ENCODE results near the gene STRN3.
"Not testable (repeated sequence)": the region's sequence is repeated elsewhere in the genome, so short reads cannot be mapped to it uniquely, and the experiment has no call there.

Gene STRN3

GRCh38 chr14:30999038-30999773 lies 27.0 kb downstream of the STRN3 start:
- no peak for TF ChIP-seq ZNF274 (IDR thresholded peaks at IDR 0.05; ENCODE audit: low read depth, low read length)
- H3K4me3 ChIP-seq (ENCODE audit: low read length) = no peak overlapping the region

DNA sequence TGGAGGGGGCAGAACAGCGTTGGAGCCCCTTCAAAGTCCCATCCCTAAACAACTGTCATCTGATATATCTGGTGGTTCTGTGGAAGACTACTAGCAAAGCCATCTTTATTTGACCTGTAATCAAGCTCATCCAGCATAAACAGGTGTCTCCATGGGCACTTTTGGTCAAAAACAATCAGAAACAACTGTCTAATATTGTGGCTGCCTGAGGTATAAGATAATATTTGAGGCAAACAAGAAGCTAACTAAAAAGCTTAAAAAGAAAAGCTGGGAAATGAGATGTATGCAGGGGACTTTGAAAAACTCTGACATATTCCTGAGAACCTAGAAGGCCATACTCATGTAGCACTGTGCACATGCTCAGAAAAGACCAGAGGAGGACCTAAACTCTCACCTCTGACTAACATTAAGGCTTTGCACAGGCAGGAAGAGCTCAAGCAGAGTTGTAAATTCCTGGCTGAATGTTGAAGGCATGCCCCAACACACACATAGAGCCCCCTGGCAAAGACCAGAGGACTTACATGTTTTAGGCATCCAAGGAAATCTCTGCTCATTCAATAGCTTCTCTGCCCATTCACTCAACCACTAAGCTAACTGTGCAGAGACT lies 28.0 kb downstream of the STRN3 start:
- no peak overlapping the region for H3K4me3 ChIP-seq (ENCODE audit: low read length)
- TF ChIP-seq ZNF274 (IDR thresholded peaks at IDR 0.05; ENCODE audit: low read depth, low read length) = no peak

- H3K4me3 ChIP-seq (ENCODE audit: low read length) = no peak overlapping the region
These were observed 29.1 kb downstream of the STRN3 start for GRCh38 chr14:30996892-30997659.

DNA sequence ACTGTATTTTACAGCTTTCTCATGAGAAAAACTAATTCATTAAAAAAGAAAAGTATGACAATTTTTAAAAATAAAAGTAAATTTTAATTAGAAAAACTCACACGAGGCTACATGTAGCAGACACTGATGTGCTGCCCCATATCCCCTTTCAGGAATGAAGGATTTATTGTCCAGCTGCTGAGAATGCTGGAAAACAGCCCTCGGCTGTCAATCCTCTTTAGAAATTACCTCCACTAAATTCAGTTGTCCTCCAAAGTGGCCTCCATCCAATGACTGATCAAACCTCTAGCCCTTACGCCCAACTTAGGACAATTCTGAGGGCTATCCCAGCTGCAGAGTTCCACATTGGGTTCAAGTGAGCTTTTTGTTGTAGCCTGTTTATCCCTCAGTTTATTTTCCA lies 30.5 kb downstream of the STRN3 start:
- no peak overlapping the region for H3K4me3 ChIP-seq (ENCODE audit: low read length)
- no peak for TF ChIP-seq ZNF274 (IDR thresholded peaks at IDR 0.05; ENCODE audit: low read depth, low read length)

More at GRCh38 chr14:30996892-30997659, 29.1 kb downstream of the STRN3 start:
- no peak for TF ChIP-seq ZNF274 (IDR thresholded peaks at IDR 0.05; ENCODE audit: low read depth, low read length)

- no peak overlapping the region for H3K4me3 ChIP-seq (ENCODE audit: low read length)
These were observed 31.2 kb downstream of the STRN3 start for GRCh38 chr14:30994681-30995620.

DNA sequence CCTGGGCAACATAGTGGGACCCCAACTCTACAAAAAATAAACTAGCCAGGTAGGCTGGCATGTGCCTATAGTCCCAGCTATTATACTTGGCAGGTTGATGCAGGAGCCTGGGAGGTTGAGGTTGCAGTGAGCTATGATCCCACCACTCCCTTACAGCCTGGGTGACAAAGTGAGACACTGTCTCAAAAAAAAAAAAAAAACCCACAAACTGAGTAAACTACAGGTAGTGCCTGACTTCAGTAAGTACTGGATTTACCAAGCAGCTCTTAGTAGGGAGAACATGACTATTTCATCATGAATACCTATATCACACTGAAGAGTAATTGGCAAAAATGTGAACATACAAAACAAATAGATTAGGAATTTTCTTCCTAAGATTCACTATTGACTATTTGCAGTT lies 33.1 kb downstream of the STRN3 start:
- no peak for TF ChIP-seq ZNF274 (IDR thresholded peaks at IDR 0.05; ENCODE audit: low read depth, low read length)

More at GRCh38 chr14:30994681-30995620, 31.2 kb downstream of the STRN3 start:
- no peak for TF ChIP-seq ZNF274 (IDR thresholded peaks at IDR 0.05; ENCODE audit: low read depth, low read length)

GRCh38 chr14:30991408-30991807 lies 34.8 kb downstream of the STRN3 start:
- H3K4me3 ChIP-seq (ENCODE audit: low read length) = no peak overlapping the region
- no peak for TF ChIP-seq ZNF274 (IDR thresholded peaks at IDR 0.05; ENCODE audit: low read depth, low read length)

More for the DNA sequence above, 33.1 kb downstream of the STRN3 start:
- no peak overlapping the region for H3K4me3 ChIP-seq (ENCODE audit: low read length)

- H3K4me3 ChIP-seq (ENCODE audit: low read length) = no peak overlapping the region
- no peak for TF ChIP-seq ZNF274 (IDR thresholded peaks at IDR 0.05; ENCODE audit: low read depth, low read length)
These were observed 35.4 kb downstream of the STRN3 start for GRCh38 chr14:30990770-30991169.

- no peak for TF ChIP-seq ZNF274 (IDR thresholded peaks at IDR 0.05; ENCODE audit: low read depth, low read length)
- H3K4me3 ChIP-seq (ENCODE audit: low read length) = no peak overlapping the region
These were observed 37.7 kb downstream of the STRN3 start for GRCh38 chr14:30988509-30988908.

GRCh38 chr14:30985796-30986195 lies 40.4 kb downstream of the STRN3 start:
- H3K4me3 ChIP-seq (ENCODE audit: low read length) = no peak overlapping the region
- TF ChIP-seq ZNF274 (IDR thresholded peaks at IDR 0.05; ENCODE audit: low read depth, low read length) = no peak

- no peak for TF ChIP-seq ZNF274 (IDR thresholded peaks at IDR 0.05; ENCODE audit: low read depth, low read length)
- H3K4me3 ChIP-seq (ENCODE audit: low read length) = no peak overlapping the region
These were observed 42.3 kb downstream of the STRN3 start for GRCh38 chr14:30983858-30984257.

DNA sequence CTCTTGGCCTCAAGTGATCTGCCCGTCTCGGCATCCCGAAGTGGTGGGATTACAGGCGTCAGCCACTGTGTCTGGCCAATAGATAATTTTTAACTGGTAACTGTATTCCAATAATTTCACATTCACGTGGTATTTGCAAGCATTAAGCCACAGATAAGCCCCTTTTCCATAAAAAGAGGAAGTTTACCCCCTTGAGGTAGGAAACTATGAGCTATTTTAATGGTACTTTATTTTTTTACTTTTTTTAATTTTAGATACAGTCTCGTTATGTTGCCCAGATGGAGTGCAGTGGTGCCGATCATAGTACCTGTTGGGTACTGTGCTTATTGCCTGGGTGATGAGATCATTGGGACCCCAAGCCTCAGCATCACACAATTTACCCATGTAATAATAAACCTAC lies 43.6 kb downstream of the STRN3 start:
- H3K4me3 ChIP-seq (ENCODE audit: low read length) = no peak overlapping the region
- no peak for TF ChIP-seq ZNF274 (IDR thresholded peaks at IDR 0.05; ENCODE audit: low read depth, low read length)

DNA sequence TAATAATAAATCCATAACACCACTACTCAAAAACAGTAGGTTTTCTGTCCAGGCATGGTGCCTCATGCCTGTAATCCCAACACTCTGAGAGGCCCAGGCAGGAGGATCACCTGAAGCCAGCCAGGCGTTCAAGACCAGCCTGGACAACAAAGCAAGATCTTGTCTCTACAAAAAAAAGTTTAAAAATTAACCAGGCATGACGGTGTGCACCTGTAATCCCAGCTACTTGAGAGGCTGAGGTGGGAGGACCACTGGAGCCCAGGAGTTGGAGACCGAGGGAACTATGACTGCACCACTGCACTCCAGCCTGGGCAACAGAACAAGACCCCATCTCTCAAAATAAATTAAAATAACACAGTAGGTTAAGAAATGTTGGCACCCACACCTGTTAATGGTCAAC lies 45.2 kb downstream of the STRN3 start:
- TF ChIP-seq ZNF274 (IDR thresholded peaks at IDR 0.05; ENCODE audit: low read depth, low read length) = no peak
- no peak overlapping the region for H3K4me3 ChIP-seq (ENCODE audit: low read length)

GRCh38 chr14:30980106-30980704 lies 46.0 kb downstream of the STRN3 start:
- H3K4me3 ChIP-seq (ENCODE audit: low read length) = not testable (repeated sequence)

Measured in GM08714 (cell line).